Caco-2 (cell line): ENCODE measurements around the gene CACNA2D4. TPM values are rescaled to one million over a fixed set of nuclear protein-coding genes. Genes with fewer than 3 reads are reported as not detected.

Experiments
- BruUV-seq: library from RNA; stranded (reverse); fragments of 400-500 nt; replicated peaks from 2 replicates; lab custom pipeline; 2021; lab: Mats Ljungman, UMichigan
- CTCF ChIA-PET: fragments of 300-600 bp; sonication (Branson Sonifier 250); formaldehyde crosslinking; loops from one replicate; lab custom pipeline; 2022; ENCODE audit warnings: antibody characterized with exemption; lab: Charles Lee
- POLR2A ChIA-PET: fragments of 300-600 bp; sonication (Branson Sonifier 250); formaldehyde crosslinking; loops from one replicate; lab custom pipeline; 2022; ENCODE audit warnings: antibody characterized with exemption; lab: Charles Lee
- DNase-seq, 2 experiments: peaks; one replicate each; pipeline versions ENCODE4 v3.0.0 to v3.0.0-alpha.2; 2020 to 2022
- H3K27me3 ChIP-seq: replicated peaks from 2 replicates; pipeline ENCODE4 v1.6.0; 2011; ENCODE audit warnings: low read length; ENCODE audit not compliant: control insufficient read depth, insufficient read depth
- H3K36me3 ChIP-seq: 2 replicates; pipeline ENCODE4 v1.5.1; 2011; ENCODE audit warnings: low read length; ENCODE audit not compliant: control insufficient read depth, insufficient read depth
- H3K4me1 ChIP-seq: fragments of 250-450 bp; sonication (Bioruptor Pico); 2 replicates; pipeline ENCODE4 v1.5.1; 2020; ENCODE audit warnings: mild to moderate bottlenecking
- H3K4me3 ChIP-seq: 2 replicates; pipeline ENCODE4 v1.5.1; 2011; ENCODE audit warnings: low read depth, mild to moderate bottlenecking, control low read depth, low read length
- H3K9me3 ChIP-seq: fragments of 250-450 bp; sonication (Bioruptor Pico); 2 replicates; pipeline ENCODE4 v1.5.1; 2020; ENCODE audit warnings: mild to moderate bottlenecking, moderate library complexity
- H3K27ac Mint-ChIP-seq: one replicate; pipeline ENCODE4 v1.8.0; 2022; ENCODE audit warnings: mixed read lengths; ENCODE audit not compliant: unreplicated experiment
- H3K27me3 Mint-ChIP-seq: one replicate; pipeline ENCODE4 v1.8.0; 2022; ENCODE audit warnings: mixed read lengths; ENCODE audit not compliant: insufficient read depth, unreplicated experiment
- H3K36me3 Mint-ChIP-seq: one replicate; pipeline ENCODE4 v1.8.0; 2022; ENCODE audit warnings: mild to moderate bottlenecking, mixed read lengths; ENCODE audit not compliant: insufficient read depth, unreplicated experiment
- H3K4me1 Mint-ChIP-seq: one replicate; pipeline ENCODE4 v1.8.0; 2022; ENCODE audit warnings: low read depth, mixed read lengths; ENCODE audit not compliant: unreplicated experiment
- H3K4me3 Mint-ChIP-seq: one replicate; pipeline ENCODE4 v1.8.0; 2022; ENCODE audit warnings: mild to moderate bottlenecking, moderate library complexity, mixed read lengths; ENCODE audit not compliant: unreplicated experiment
- H3K9me3 Mint-ChIP-seq: one replicate; pipeline ENCODE4 v1.8.0; 2022; ENCODE audit warnings: mixed read lengths; ENCODE audit not compliant: unreplicated experiment
- intact Hi-C: fragments of 100-400 bp; cut with micrococcal nuclease; formaldehyde crosslinking; loops from one replicate; pipeline ENCODE4 v1.10.0; 2022; ENCODE audit not compliant: unreplicated experiment
- total RNA-seq: library from RNA; stranded (reverse); gene quantifications from 2 replicates; pipeline ENCODE4 v1.2.3, GENCODE V29; 2022
- TF ChIP-seq, protein P1 (sequence below), 2 experiments: fragments of 200-600 bp in 1 of 2; IDR thresholded peaks; 1 replicate in 1 of 2; 2 replicates in 1 of 2; pipeline versions ENCODE4 v1.5.1 to v1.8.0; 2011 to 2022; ENCODE audit warnings: antibody characterized with exemption in 1 of 2, control low read depth in 1 of 2, inconsistent platforms in 1 of 2, low read depth in 1 of 2, low read length in 1 of 2, mild to moderate bottlenecking in 1 of 2, moderate library complexity in 1 of 2; ENCODE audit not compliant: insufficient read depth in 1 of 2, severe bottlenecking in 1 of 2, unreplicated experiment in 1 of 2

CACNA2D4 gene
- total RNA-seq, 1 experiment from 2014 or later: 2.2 TPM

DNA sequence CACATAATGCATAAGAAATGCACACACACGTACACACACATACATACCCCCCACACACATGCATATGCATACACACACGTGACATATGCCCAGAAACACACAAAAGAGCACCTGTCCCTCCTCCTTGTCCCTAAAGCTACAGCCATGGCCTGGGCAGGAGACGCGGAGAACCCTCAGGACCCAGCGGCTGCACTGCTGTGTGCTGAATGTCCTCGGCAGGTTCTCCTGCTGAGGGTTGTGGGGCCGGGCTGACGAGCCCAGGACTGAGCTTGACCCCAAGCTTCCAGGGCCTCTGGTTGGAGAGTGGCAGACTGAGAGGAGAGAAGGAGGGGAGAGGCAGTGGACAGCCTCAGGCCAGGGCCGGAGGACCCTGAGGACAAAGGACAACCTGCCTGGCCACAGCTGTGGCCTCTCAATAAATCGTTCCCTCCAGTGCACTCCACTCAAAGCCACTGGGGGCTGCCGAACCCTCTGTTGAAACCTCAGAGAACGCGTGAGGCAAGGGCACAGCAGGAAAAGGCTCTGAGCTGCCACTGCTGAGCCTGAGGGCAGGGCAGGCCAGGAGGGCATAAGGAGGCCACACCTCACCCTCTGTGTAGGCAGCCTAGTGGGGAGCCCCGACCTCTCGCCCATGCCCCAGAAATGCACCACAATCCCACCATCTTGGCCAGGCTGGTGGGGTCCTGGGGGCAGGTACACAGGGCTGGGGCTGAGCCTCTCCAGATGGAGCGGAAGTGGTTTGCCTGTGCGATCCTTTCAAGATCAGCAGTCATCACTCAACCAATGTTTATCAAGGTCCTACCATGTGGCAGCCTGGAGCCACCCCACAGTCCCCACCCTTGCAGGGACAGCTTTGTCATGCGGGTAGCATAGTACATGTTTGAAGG lies 3.1 kb downstream of the CACNA2D4 start:
- Mint-ChIP-seq H3K27me3 (peaks cover 3% of the 10 kb centered on the region), H3K9me3 (no peaks in the 10 kb centered on the region), H3K4me1 (no peaks in the 10 kb centered on the region), H3K4me3 (no peak overlapping the region), H3K36me3 (no peaks in the 10 kb centered on the region), H3K27ac (no peak overlapping the region)
- ChIA-PET CTCF (interaction anchor here (0.6 to 1.5 kb wide), 2 partner anchors 24 to 1416 kb away, joined by 4 to 6 read pairs; no protein-coding TSS in a partner anchor), POLR2A (no interaction called here)
- no peaks in the 10 kb centered on the region for H3K9me3 ChIP-seq
- H3K4me3 ChIP-seq: no peak overlapping the region
- intact Hi-C loops: no loop called here
- DNase-seq: peak in 1 of 2 experiments; percentile 31
- TF ChIP-seq, protein P1, sequence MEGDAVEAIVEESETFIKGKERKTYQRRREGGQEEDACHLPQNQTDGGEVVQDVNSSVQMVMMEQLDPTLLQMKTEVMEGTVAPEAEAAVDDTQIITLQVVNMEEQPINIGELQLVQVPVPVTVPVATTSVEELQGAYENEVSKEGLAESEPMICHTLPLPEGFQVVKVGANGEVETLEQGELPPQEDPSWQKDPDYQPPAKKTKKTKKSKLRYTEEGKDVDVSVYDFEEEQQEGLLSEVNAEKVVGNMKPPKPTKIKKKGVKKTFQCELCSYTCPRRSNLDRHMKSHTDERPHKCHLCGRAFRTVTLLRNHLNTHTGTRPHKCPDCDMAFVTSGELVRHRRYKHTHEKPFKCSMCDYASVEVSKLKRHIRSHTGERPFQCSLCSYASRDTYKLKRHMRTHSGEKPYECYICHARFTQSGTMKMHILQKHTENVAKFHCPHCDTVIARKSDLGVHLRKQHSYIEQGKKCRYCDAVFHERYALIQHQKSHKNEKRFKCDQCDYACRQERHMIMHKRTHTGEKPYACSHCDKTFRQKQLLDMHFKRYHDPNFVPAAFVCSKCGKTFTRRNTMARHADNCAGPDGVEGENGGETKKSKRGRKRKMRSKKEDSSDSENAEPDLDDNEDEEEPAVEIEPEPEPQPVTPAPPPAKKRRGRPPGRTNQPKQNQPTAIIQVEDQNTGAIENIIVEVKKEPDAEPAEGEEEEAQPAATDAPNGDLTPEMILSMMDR (IDR thresholded peaks at IDR 0.05; ENCODE audit: insufficient read depth in 1 of 2, low read depth in 1 of 2, low read length in 1 of 2, severe bottlenecking in 1 of 2, unreplicated experiment in 1 of 2): no peak
- H3K4me1 ChIP-seq: no peaks in the 10 kb centered on the region
- no peaks in the 10 kb centered on the region for H3K27me3 ChIP-seq
- no TSS peak for BruUV-seq
- H3K36me3 ChIP-seq: no peaks in the 10 kb centered on the region

DNA sequence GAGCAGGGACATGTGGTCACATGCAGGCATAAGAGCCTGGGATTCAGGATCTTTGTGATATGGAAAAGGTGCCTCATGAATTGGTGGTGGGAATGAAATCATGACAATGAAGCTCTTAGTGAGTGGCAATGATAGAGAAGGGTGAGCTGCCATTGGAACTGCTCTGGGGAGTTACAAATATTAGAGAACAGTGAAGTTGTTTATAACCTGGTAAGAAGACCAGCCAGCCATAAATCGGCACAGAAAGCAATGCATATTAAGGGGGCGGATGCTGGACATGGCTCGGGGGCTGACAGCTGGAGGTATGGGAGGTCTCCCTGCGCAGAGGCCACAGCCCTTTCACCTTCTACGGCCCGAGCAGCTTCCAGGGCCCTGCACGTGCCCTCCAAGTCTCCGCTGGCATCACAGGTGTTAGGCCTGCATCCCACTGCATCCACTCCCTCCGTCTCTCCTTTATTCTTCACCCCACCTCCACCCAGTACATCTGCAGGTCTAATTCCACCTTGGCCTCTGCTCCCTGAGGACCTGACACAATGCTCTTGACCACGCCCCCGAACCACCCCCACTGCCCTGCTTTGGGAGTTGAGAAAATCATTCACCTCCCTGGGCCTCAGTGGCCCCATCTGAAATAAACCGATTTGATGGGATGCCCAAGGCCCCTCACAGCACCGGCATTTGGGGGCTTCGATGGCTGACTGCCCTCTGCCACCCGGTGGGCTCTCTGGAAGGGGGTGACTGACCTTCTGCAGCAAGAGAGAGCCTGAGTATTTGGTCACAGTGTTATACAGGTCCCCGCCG lies 4.1 kb downstream of the CACNA2D4 start:
- Histone ChIP-seq H3K9me3 (no peaks in the 10 kb centered on the region), H3K4me3 (no peak overlapping the region), H3K36me3 (no peaks in the 10 kb centered on the region), H3K4me1 (no peaks in the 10 kb centered on the region), H3K27me3 (no peaks in the 10 kb centered on the region)
- Mint-ChIP-seq H3K36me3 (no peaks in the 10 kb centered on the region), H3K27ac (no peak overlapping the region), H3K9me3 (no peaks in the 10 kb centered on the region), H3K4me1 (no peaks in the 10 kb centered on the region), H3K27me3 (peaks cover 3% of the 10 kb centered on the region), H3K4me3 (no peak overlapping the region)
- BruUV-seq: no TSS peak
- DNase-seq: peak in 1 of 2 experiments; percentile 28
- CTCF ChIA-PET: no interaction called here
- POLR2A ChIA-PET: no interaction called here
- TF ChIP-seq, protein P1 (IDR thresholded peaks at IDR 0.05; ENCODE audit: insufficient read depth in 1 of 2, low read depth in 1 of 2, low read length in 1 of 2, severe bottlenecking in 1 of 2, unreplicated experiment in 1 of 2): no peak
- intact Hi-C loops: no loop called here

DNA sequence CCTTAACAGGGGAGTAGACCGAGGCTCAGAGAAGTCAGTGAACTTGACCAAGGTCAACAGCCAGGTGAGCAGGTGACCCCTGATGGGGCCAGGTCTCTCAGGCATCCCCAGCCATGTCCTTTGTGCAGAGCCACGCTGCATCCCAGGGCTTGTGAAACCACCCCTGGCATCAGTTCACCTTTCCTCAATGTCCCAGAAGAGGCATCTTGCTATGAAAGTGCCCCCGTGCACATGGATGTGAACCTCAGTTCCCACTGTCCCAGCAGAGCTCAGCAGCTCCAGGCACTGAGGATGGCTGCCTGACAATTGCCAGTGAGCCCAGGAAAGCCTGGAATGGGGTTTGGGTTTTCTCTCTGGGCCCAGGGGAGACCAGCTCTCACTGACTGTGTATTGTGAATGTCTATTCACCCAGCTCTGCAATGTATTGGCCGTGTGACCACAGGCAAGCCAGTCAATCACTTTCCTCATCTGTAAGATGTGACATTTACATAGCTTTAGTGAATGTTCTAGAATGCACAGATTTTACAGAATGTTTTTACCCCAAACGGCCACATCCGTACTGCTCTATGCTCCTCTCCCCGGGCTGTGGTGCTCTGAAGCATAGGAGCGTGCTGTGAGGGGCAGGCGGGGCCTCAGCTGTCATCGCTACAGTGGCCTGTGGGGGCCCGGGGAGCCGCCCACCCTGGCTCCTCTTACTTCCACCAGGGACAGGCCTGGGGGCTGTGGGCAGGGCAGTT lies 4.9 kb downstream of the CACNA2D4 start:
- intact Hi-C loops: no loop called here
- Mint-ChIP-seq H3K36me3 (no peaks in the 10 kb centered on the region), H3K9me3 (no peaks in the 10 kb centered on the region), H3K27ac (no peak overlapping the region), H3K4me1 (no peaks in the 10 kb centered on the region), H3K4me3 (no peak overlapping the region), H3K27me3 (peaks cover 3% of the 10 kb centered on the region)
- POLR2A ChIA-PET: no interaction called here
- Histone ChIP-seq H3K9me3 (no peaks in the 10 kb centered on the region), H3K27me3 (no peaks in the 10 kb centered on the region), H3K4me3 (no peak overlapping the region), H3K4me1 (no peaks in the 10 kb centered on the region), H3K36me3 (no peaks in the 10 kb centered on the region)
- peak in 1 of 2 experiments; percentile 28 for DNase-seq
- BruUV-seq: no TSS peak
- CTCF ChIA-PET: no interaction called here
- TF ChIP-seq, protein P1 (IDR thresholded peaks at IDR 0.05; ENCODE audit: insufficient read depth in 1 of 2, low read depth in 1 of 2, low read length in 1 of 2, severe bottlenecking in 1 of 2, unreplicated experiment in 1 of 2): no peak
